GM20000 (cell line): ENCODE data around the gene STIM1.

Experiments
- DNase-seq: peaks from one replicate; pipeline ENCODE4 v3.0.0; 2012; ENCODE audit warnings: low spot score
- TF ChIP-seq, protein P1 (sequence below): IDR thresholded peaks from 2 replicates; pipeline ENCODE4 v1.5.1; 2012; ENCODE audit warnings: mild to moderate bottlenecking, control low read depth; ENCODE audit errors: extremely low read depth, missing control alignments

Gene STIM1

DNA sequence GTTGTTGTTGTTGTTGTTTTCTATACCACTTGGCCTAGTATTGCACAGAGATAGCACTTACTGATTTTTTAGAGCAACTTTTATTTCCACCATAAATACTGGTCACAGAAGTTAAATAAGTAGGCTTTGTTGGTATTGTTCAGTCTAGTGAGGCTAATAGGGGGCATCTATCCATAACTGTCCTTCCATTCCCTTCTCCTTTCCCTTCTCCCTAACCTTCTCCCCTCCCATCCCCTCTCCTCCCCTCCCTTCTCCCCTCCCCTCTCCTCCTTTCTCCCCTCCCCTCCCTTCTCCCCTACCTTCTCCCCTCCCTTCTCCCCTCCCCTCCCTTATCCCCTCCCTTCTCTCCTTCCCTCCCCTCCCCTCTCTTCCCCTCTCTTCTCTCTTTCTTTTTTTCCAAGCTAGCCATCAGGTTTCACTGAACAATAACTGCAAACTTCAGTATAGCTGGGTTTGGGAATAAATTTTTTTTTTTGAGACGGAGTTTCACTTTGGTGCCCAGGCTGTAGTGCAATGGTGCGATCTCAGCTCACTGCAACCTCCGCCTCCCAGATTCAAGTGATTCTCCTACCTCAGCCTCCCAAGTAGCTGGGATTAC lies 56.5 kb downstream of the STIM1 start:
- no peak for DNase-seq
- TF ChIP-seq, protein P1, sequence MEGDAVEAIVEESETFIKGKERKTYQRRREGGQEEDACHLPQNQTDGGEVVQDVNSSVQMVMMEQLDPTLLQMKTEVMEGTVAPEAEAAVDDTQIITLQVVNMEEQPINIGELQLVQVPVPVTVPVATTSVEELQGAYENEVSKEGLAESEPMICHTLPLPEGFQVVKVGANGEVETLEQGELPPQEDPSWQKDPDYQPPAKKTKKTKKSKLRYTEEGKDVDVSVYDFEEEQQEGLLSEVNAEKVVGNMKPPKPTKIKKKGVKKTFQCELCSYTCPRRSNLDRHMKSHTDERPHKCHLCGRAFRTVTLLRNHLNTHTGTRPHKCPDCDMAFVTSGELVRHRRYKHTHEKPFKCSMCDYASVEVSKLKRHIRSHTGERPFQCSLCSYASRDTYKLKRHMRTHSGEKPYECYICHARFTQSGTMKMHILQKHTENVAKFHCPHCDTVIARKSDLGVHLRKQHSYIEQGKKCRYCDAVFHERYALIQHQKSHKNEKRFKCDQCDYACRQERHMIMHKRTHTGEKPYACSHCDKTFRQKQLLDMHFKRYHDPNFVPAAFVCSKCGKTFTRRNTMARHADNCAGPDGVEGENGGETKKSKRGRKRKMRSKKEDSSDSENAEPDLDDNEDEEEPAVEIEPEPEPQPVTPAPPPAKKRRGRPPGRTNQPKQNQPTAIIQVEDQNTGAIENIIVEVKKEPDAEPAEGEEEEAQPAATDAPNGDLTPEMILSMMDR, result no peak

DNA sequence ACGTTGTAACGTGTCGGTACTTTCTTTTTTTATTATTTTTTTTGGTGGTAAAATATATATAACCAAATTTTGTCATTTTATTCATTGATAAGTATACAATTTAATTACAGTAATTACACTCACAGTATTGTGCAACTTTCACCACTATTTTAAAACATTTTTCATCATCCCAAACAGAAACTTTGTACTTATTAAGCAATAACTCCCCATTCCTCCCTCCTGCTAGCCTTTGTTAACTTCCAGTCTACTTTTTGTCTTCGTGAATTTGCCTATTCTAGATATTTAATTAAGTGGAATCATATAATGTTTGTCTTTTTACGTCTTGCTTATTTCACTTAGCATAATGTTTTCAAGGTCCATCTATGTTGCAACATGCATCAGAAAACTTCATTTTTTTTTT lies 58.5 kb downstream of the STIM1 start:
- no peak for DNase-seq
- TF ChIP-seq, protein P1, result no peak

DNA sequence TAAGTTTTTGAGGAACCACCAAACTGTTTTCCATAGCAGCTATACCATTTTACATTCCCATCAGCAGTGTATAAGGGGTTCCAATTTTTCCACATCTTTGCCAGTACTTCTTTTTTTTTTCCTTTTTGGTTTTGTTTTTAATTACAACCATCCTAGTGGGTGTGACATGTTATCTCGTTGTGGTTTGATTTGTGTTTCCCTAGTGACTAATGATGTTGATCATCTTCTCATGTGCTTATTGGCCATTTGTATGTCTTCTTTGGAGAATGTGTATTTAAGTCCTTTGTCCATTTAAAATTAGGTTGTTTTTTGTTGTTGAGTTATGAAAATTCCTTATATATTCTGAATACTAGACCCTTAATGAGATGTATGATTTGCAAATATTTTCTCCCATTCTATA lies 59.3 kb downstream of the STIM1 start:
- TF ChIP-seq, protein P1, result no peak
- DNase-seq, result no peak

DNA sequence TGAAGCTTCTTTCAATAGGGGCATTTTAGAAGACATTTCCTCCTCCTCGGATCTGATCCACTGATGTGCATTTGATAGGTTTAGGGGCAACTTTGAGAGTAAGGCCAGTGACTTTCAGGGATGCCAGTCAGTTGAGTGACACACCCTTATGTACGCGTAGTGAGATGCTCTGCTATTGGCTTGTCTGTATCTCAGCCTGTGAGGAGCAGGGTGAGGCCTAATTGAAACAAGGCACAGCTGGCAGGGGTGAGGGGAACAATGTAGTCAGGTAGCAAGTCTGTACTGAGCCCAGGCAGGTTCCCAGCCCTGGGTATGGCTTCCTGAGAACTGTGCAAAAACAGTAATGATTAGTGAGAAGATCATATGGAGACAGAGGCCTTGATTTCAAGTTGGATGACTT lies 61.5 kb downstream of the STIM1 start:
- DNase-seq, result no peak
- TF ChIP-seq, protein P1, result no peak

DNA sequence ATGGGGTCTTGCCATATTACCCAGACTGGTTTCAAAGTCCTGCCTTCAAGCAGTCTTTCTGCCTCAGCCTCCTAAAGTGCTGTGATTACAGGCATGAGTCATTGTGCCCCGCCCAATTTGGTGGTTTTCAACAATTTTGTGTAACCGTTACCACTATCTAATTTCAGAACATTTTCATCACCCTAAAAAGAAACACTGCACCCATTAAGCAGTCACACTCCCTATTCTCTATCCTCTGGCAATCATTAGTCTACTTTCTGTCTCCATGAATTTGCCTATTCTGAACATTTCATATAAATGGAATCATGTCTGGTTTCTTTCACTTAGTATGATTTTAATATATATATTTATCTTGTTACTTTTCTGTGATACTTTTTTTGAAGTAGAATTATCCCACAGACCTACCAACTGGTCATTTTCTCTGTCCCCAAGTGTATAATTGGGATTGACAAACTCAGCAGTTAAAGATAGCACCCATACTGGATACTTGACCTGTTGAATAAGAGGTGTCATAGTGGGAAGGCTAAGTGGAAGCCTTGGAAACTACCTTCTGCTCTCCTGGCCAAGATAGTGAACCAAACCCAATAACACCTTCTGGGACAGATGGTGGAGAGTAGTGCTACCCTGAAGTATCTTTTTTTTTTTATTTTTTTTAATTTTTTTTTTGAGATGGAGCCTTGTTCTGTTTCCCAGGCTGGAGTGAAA lies 64.8 kb downstream of the STIM1 start:
- TF ChIP-seq, protein P1, result no peak
- no peak for DNase-seq

DNA sequence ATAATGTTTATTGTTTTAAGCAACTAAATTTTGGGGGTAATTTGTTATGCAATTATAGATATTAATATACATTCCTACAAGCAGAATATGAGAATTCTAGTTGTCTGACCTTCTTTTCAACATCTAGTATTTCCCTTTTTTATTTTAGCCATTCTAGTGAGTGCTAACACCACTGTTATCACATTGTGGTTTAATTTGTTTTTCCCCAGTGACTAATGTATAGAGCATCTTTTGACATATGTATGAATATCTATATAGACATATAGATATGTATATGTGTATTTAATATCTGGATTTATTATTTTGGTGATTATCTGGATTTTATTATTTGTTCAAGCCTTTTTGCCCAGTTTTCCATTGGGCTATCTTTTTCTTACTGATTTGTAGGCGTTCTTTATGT lies 66.6 kb downstream of the STIM1 start:
- no peak for DNase-seq
- TF ChIP-seq, protein P1, result no peak

DNA sequence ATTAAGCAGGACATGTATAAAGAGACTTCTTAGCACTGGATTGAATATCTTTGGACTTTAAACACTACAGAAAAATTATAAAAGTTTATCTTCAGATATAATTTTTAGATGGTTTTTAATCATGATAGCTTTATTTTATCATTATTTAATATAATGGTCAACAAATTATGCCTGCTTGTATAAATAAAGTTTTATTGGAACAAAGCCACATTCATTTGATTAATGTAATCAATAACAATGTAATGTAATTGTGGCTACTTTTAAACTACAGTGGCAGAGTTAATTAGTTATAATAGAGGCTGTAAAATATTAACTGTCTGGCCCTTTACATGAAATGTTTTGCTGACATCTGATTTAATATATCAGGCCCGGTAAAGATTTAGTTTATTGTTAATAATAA lies 70.0 kb downstream of the STIM1 start:
- DNase-seq, result no peak
- TF ChIP-seq, protein P1, result no peak
